ENCODE data around the gene HSPA2.
"Not testable (repeated sequence)": the region's sequence is repeated elsewhere in the genome, so short reads cannot be mapped to it uniquely, and the experiment has no call there.

The HSPA2 gene

GRCh38 chr14:64562436-64562835, 21.9 kb downstream of the HSPA2 start:
- ATAC-seq (no peak), DNase-seq (no peak)

GRCh38 chr14:64563696-64564095, 23.2 kb downstream of the HSPA2 start:
- DNase-seq: no peak
- ATAC-seq: no peak

DNA sequence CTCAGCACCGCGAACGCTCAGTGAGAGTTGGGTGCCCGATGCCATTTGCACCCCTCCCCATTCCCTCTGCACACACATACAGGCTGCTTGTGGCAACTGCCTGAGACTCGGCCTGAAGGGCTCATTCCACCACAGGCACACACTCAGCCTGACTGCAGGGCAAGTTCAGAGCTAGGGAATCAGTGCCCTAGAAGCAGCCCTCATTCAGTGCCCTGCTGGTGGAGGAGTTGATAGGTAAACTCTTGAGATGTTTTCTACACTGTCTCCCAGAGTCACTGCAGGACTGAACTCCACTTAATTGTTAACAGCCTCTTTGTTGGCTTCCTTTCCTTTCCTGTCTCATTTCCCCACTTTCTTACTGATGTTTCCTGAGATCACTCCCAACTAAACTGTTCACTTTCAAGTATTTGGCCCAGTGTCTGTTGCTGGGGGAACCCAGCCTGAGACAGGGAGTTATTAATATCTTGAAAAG, 26.1 kb downstream of the HSPA2 start:
- DNase-seq: no peak
- ATAC-seq: no peak

DNA sequence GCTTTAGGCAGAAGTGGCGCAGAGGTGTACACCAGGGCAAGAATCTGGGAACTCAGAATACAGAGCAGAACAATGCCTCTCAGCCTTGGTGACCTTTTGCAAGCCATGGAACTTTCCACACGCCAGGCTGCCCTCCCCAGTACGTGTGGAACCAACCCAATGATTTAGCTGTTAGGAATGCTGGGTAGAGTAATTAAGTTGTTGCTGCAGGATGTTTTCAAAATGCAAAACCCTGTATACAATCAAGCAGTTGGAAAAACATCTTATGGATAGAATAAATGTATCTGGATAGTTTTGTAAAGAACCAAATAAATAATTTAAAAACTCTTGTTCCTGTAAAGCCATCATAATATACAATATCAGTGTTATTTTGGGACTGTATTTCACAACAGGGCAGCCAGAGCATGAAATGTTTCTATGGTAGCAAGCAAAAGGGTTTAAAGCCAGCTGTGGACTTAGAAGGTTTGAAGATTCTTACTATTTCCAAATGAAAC, 28.6 kb downstream of the HSPA2 start:
- DNase-seq: no peak
- no peak for ATAC-seq

DNA sequence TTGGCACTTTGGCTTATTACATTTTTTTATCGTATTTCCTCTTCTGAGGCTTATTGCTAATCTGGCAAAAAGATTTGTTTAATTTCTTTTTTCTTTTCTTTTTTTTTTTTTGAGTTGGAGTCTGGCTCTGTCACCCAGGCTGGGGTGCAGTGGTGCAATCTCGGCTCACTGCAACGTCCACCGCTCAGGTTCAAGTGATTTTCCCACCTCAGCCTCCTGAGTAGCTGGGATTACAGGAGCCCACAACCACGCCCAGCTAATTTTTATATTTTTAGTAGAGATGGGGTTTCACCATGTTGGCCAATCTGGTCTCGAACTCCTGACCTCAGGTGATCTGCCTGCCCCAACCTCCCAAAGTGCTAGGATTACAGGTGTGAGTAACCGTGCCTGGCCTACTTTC, 29.1 kb downstream of the HSPA2 start:
- not testable (repeated sequence) for ATAC-seq, DNase-seq

DNA sequence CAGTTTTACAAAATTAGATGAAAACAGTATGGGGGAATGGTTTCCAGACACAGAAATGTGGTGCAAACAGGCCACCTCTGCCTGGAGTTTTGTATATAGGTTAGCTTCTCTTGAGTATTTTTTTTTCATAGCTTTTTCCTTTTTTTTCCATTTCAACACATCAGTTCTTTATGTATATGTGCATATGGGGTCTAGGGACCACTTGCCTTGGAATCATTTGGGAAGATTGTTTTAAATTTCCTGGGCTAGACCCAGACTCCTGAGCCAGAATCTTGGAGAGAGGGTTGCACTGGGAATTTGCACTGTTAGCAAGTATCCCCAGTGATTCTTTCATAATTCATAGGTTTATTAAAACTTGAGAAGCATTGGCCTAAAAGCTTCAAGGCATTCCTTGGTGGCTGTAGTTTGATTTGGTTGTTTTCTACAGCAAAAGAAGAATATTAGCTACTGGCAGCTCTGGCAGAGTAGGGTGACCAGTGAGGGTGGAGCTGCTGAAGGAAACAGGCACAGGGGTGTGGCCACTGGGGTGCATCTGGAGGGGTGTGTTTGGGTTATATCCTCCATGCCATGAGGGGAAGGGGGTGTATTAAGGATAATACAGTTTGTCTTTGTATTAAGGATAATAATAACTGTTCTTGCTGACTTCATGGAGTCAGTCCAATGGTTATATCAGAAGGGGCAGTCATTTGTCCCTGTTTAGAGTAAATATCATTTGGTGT, 32.0 kb downstream of the HSPA2 start:
- DNase-seq (no peak), ATAC-seq (no peak)

DNA sequence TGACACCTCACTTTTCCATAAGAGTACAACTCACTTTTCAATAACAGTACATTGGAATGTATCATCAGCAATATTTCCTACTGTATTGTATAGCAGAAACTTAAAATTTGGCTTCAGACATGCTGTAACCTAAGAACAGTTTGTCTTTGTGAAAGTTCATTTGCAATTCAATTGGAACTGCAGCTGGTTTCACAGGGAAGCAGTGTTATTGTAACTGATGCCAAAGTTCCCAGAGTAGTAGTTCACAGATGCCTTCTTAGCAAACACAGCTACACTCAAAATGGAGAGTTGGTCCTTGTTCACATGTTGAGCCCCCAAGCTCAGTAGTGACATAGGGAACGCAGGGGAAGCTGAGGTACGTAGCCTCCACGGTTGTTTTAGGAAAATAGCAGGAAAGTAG, 32.6 kb downstream of the HSPA2 start:
- DNase-seq: no peak
- no peak for ATAC-seq

GRCh38 chr14:64574371-64575107, 34.0 kb downstream of the HSPA2 start:
- DNase-seq (no peak), ATAC-seq (no peak)

GRCh38 chr14:64577211-64577610, 36.7 kb downstream of the HSPA2 start:
- DNase-seq: no peak

GRCh38 chr14:64580467-64580866, 39.9 kb downstream of the HSPA2 start:
- ATAC-seq: no peak
- no peak for DNase-seq

More at GRCh38 chr14:64577211-64577610, 36.7 kb downstream of the HSPA2 start:
- no peak for ATAC-seq

- no peak for DNase-seq
- ATAC-seq: no peak
These were observed 40.8 kb downstream of the HSPA2 start for GRCh38 chr14:64581363-64581762.

DNA sequence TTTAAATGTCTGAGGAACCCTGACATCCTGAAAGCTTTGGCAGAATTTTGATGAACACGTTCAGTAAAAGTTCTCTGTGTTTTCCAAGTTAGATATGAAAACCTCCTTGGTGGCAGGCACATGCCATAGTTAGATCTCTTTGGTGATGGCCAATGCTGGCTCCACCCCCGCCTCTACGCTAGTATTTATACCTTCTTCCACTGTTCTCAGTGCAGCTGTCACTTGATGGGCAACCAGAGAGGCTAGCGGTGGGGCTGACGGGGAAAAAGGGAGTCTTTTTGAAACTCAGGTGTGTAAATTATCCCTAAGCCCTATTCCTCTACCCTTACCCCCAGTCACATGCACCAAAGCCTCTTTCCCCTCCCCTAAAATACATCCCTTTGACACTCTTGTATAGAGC, 41.3 kb downstream of the HSPA2 start:
- DNase-seq (no peak), ATAC-seq (no peak)

- ATAC-seq: no peak
These were observed 43.6 kb downstream of the HSPA2 start for GRCh38 chr14:64584190-64584589.

DNA sequence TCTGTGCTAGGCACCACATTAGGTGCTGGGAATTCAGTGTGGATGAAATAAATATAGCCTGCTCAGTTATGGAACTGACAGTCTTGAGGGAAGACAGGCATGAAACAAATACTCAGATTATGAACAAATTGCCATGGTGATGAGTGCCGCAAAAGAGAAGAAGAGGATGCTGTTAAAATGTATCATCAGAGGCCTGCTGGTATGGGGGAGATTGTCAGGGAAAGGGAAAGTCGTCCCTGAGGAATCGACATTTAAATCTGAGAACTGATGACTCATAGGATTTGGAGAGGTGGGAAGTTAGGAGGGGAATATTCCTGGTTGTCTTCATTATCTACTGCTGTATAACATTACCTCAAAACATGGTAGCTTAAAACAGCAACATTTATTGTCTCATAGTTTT, 51.3 kb downstream of the HSPA2 start:
- ATAC-seq (no peak), DNase-seq (no peak)

More at GRCh38 chr14:64584190-64584589, 43.6 kb downstream of the HSPA2 start:
- no peak for DNase-seq

Data from stimulated activated naive CD8-positive, alpha-beta T cell treated with anti-CD3 and anti-CD28 coated beads, Interleukin-15, Interleukin-2, amounts not matched to agents 100 U/mL and 50 U/mL, for 24 hours (primary cell).